H1 (cell line): Measurements from ENCODE around the gene CNKSR2.

Experiments used
- CHD2 ChIP-seq: IDR thresholded peaks from 2 replicates; pipeline ENCODE4 v1.6.1; 2012; ENCODE audit warnings: low read length, improper control_type of control experiment
- CTCF ChIP-seq, 3 experiments: IDR thresholded peaks; 1 replicate in 2 of 3; 2 replicates in 1 of 3; pipeline versions ENCODE4 v1.5.1 to v1.6.1; 2011; ENCODE audit warnings: low read length in 3 of 3, mild to moderate bottlenecking in 3 of 3, inconsistent platforms in 2 of 3, low read depth in 1 of 3, moderate library complexity in 1 of 3; ENCODE audit not compliant: insufficient read depth in 1 of 3; ENCODE audit errors: control extremely low read depth in 1 of 3
- EP300 ChIP-seq, 2 experiments: IDR thresholded peaks; 1 replicate in 1 of 2; 2 replicates in 1 of 2; pipeline ENCODE4 v1.6.1; 2011 to 2012; ENCODE audit warnings: low read depth in 2 of 2, low read length in 2 of 2, mild to moderate bottlenecking in 2 of 2, borderline replicate concordance in 1 of 2, inconsistent platforms in 1 of 2, moderate library complexity in 1 of 2
- EZH2 ChIP-seq: fragments of 200-600 bp; sonication (generic); IDR thresholded peaks from 2 replicates; pipeline ENCODE4 v1.7.1; 2012; ENCODE audit warnings: low read depth, mild to moderate bottlenecking, moderate library complexity, low read length, inconsistent platforms; ENCODE audit not compliant: severe bottlenecking
- JUN ChIP-seq: IDR thresholded peaks from 2 replicates; pipeline ENCODE4 v1.6.1; 2011; ENCODE audit warnings: low read depth, mild to moderate bottlenecking, improper control_type of control experiment, low read length
- KDM5A ChIP-seq: fragments of 200-600 bp; IDR thresholded peaks from 2 replicates; pipeline ENCODE4 v1.7.1; 2012; ENCODE audit warnings: mild to moderate bottlenecking, low read length, inconsistent platforms, mixed read lengths
- MAX ChIP-seq: IDR thresholded peaks from 2 replicates; pipeline ENCODE4 v1.6.1; 2012; ENCODE audit warnings: inconsistent platforms
- RXRA ChIP-seq: IDR thresholded peaks from 2 replicates; pipeline ENCODE4 v1.6.1; 2011; ENCODE audit warnings: low read depth, mild to moderate bottlenecking, low read length, moderate library complexity; ENCODE audit not compliant: insufficient read depth
- TAF7 ChIP-seq: optimal IDR thresholded peaks from 2 replicates; pipeline ENCODE3; 2011; ENCODE audit warnings: low read depth, mild to moderate bottlenecking, inconsistent platforms, low read length, moderate library complexity, borderline replicate concordance
- USF2 ChIP-seq: IDR thresholded peaks from 2 replicates; pipeline ENCODE4 v1.6.1; 2011; ENCODE audit warnings: low read length, improper control_type of control experiment
- ZNF274 ChIP-seq: IDR thresholded peaks from 2 replicates; pipeline ENCODE4 v1.7.0; 2012; ENCODE audit warnings: low read length, borderline replicate concordance; ENCODE audit errors: extremely low read depth

GRCh38 chrX:21376636-21377035, 2.4 kb downstream of the CNKSR2 start:
- TF ChIP-seq CTCF (IDR thresholded peaks at IDR 0.05; ENCODE audit: control extremely low read depth in 1 of 3, insufficient read depth in 1 of 3, low read depth in 1 of 3, low read length in 3 of 3) (no peak), MAX (no peak), ZNF274 (no peak), TAF7 (no peak), EP300 (IDR thresholded peaks at IDR 0.05; ENCODE audit: borderline replicate concordance in 1 of 2, low read depth in 2 of 2, low read length in 2 of 2) (no peak), EZH2 (no peak), CHD2 (no peak), JUN (no peak), RXRA (no peak), USF2 (no peak), KDM5A (no peak)
